Fibroblast of peridontal ligament (primary cell): Measurements from ENCODE around the gene COA5.

Source experiments
- DNase-seq: peaks from one replicate; pipeline ENCODE4 v3.0.0-alpha.2; 2010; ENCODE audit errors: extremely low read depth

COA5 gene

GRCh38 chr2:98552499-98553179 lies 55.7 kb downstream of the COA5 start:
- DNase-seq: no peak

DNA sequence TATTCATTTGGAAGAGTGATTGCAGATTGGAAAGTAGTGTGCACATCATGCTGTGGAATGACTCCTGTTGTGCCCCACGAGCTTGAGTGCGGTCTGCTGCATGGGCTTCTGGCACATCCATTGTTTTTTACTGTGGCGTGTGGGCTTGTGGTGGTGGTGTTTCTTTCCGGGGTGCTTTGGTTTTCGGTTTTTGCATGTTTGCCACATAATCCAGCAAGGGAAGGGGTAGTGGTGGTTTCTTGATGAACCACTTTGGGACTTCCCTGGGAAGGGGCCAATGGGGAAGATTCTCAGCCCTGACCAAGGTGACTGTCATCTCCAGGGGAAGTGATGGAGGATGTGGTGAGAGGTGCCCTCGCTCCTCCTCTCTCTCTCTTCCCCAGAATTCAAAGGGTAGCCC lies 57.0 kb downstream of the COA5 start:
- DNase-seq: no peak

GRCh38 chr2:98550165-98550564 lies 58.1 kb downstream of the COA5 start:
- DNase-seq: no peak
